Panc1 (cell line): ENCODE results near the gene FSTL4. TPM values are rescaled to one million over a fixed set of nuclear protein-coding genes. Genes with fewer than 3 reads are reported as not detected.
A peak's percentile ranks its signal among the peaks of the same experiment; 100 is the strongest.

ENCODE experiments used
- ATAC-seq: fragments of 200-7000 bp; cut with Tn5 transposase; 2 replicates; pipeline ENCODE4 v1.9.1; 2020; ENCODE audit warnings: mild to moderate bottlenecking, moderate library complexity
- BruUV-seq: library from RNA; stranded (reverse); fragments of 400-500 nt; replicated peaks from 2 replicates; lab custom pipeline; 2021; lab: Mats Ljungman, UMichigan
- CTCF ChIA-PET: fragments of 300-600 bp; sonication (Branson Sonifier 250); formaldehyde crosslinking; loops from one replicate; lab custom pipeline; 2022; ENCODE audit warnings: antibody characterized with exemption; lab: Charles Lee
- POLR2A ChIA-PET: fragments of 300-600 bp; sonication (Branson Sonifier 250); formaldehyde crosslinking; loops from one replicate; lab custom pipeline; 2022; ENCODE audit warnings: antibody characterized with exemption; lab: Charles Lee
- DNase-seq: peaks from one replicate; pipeline ENCODE4 v3.0.0-alpha.2; 2010; ENCODE audit warnings: low read depth, low spot score
- H3K27ac ChIP-seq: 2 replicates; pipeline ENCODE4 v1.5.1; 2011; ENCODE audit warnings: mild to moderate bottlenecking, low read length, inconsistent platforms
- H3K27me3 ChIP-seq: fragments of 200-500 bp; sonication (Bioruptor generic); 2 replicates; pipeline ENCODE4 v1.6.0; 2014; ENCODE audit warnings: low read length, inconsistent platforms; ENCODE audit not compliant: control insufficient read depth, insufficient read depth
- H3K36me3 ChIP-seq: fragments of 200-500 bp; sonication (Bioruptor generic); 2 replicates; pipeline ENCODE4 v1.5.1; 2014; ENCODE audit warnings: inconsistent platforms, mild to moderate bottlenecking, low read length, moderate library complexity; ENCODE audit not compliant: control insufficient read depth, insufficient read depth
- H3K4me1 ChIP-seq: 2 replicates; pipeline ENCODE4 v1.5.1; 2011; ENCODE audit warnings: inconsistent platforms, mild to moderate bottlenecking, low read length, moderate library complexity; ENCODE audit not compliant: control insufficient read depth, insufficient read depth
- H3K4me3 ChIP-seq, 2 experiments: 2 replicates each; pipeline ENCODE4 v1.5.1; 2011 to 2012; ENCODE audit warnings: low read depth in 2 of 2, low read length in 2 of 2, mild to moderate bottlenecking in 2 of 2, inconsistent platforms in 1 of 2, moderate library complexity in 1 of 2
- H3K9me3 ChIP-seq: fragments of 200-500 bp; sonication (Bioruptor generic); 2 replicates; pipeline ENCODE4 v1.5.1; 2014; ENCODE audit warnings: low read depth, mild to moderate bottlenecking, inconsistent platforms, low read length, moderate library complexity; ENCODE audit not compliant: control insufficient read depth, insufficient read depth
- CTCF ChIP-seq: fragments of 450-650 bp; IDR thresholded peaks from 2 replicates; pipeline ENCODE4 v1.5.1; 2017; ENCODE audit warnings: mild to moderate bottlenecking
- POLR2AphosphoS5 ChIP-seq: IDR thresholded peaks from 2 replicates; pipeline ENCODE4 v1.6.1; 2012; ENCODE audit warnings: mild to moderate bottlenecking, low read depth, low read length, moderate library complexity
- REST ChIP-seq, 2 experiments: IDR thresholded peaks; 2 replicates each; pipeline ENCODE4 v1.6.1; 2011 to 2012; ENCODE audit warnings: low read depth in 2 of 2, control low read depth in 1 of 2, low read length in 1 of 2, mild to moderate bottlenecking in 1 of 2, moderate library complexity in 1 of 2; ENCODE audit not compliant: insufficient read depth in 1 of 2
- SIN3A ChIP-seq: IDR thresholded peaks from 2 replicates; pipeline ENCODE4 v1.6.1; 2012; ENCODE audit warnings: low read depth, mild to moderate bottlenecking, low read length, moderate library complexity, borderline replicate concordance; ENCODE audit not compliant: insufficient read depth
- TCF7L2 ChIP-seq: IDR thresholded peaks from 2 replicates; pipeline ENCODE4 v1.6.1; 2011; ENCODE audit warnings: mild to moderate bottlenecking, low read depth, low read length, inconsistent platforms
- in situ Hi-C: cut with HindIII; loops from 2 replicates; pipeline ENCODE4 v1.10.0; 2016; ENCODE audit warnings: low sequenced_read_pairs, low pct_unique_long_range_greater_than_20kb
- intact Hi-C: fragments of 100-400 bp; cut with micrococcal nuclease; formaldehyde crosslinking; loops from one replicate; pipeline ENCODE4 v1.10.0; 2022; ENCODE audit not compliant: unreplicated experiment
- total RNA-seq: library from RNA; stranded (reverse); gene quantifications from one replicate; pipeline ENCODE4 v1.2.1, GENCODE V29; 2021; ENCODE audit not compliant: unreplicated experiment

FSTL4 gene
- total RNA-seq, 1 experiment from 2014 or later, result 0.18 TPM

GRCh38 chr5:133247881-133248624, 364.3 kb downstream of the FSTL4 start:
- POLR2A ChIA-PET, result interaction anchor here (0.5 to 0.6 kb wide), 2 partner anchors 75 to 296 kb away, joined by 3 to 4 read pairs; no protein-coding TSS in a partner anchor
- Histone ChIP-seq H3K27me3 (no peaks in the 10 kb centered on the region), H3K9me3 (no peaks in the 10 kb centered on the region), H3K36me3 (no peaks in the 10 kb centered on the region), H3K4me3 (no peak overlapping the region), H3K27ac (no peak overlapping the region), H3K4me1 (peaks cover 29% of the 10 kb centered on the region)
- DNase-seq (no peak), ATAC-seq (peak; percentile 67)
- intact Hi-C loops, result loop anchor here (2.0 kb wide), 1 partner anchor 137 kb away; no protein-coding TSS in a partner anchor
- in situ Hi-C loops, result no loop called here
- TF ChIP-seq TCF7L2 (no peak), REST (IDR thresholded peaks at IDR 0.05; ENCODE audit: insufficient read depth in 1 of 2, low read depth in 2 of 2, low read length in 1 of 2) (no peak), SIN3A (no peak), CTCF (peak; percentile 89), POLR2AphosphoS5 (no peak)
- CTCF ChIA-PET, result interaction anchor here (0.6 to 1.0 kb wide), 2 partner anchors 132 to 138 kb away, joined by 4 to 5 read pairs; no protein-coding TSS in a partner anchor
- no TSS peak for BruUV-seq

- ATAC-seq (no peak), DNase-seq (no peak)
- ChIA-PET POLR2A (interaction anchor here (0.5 kb wide), 1 partner anchor 295 kb away, joined by 4 read pairs; no protein-coding TSS in a partner anchor), CTCF (interaction anchor here (0.6 to 1.0 kb wide), 2 partner anchors 40 to 131 kb away, joined by 3 to 4 read pairs; no protein-coding TSS in a partner anchor)
- Histone ChIP-seq H3K27me3 (no peaks in the 10 kb centered on the region), H3K9me3 (no peaks in the 10 kb centered on the region), H3K27ac (peak overlapping the region; percentile 39; the same call in 1 of the 2 replicates), H3K4me3 (no peak overlapping the region), H3K36me3 (no peaks in the 10 kb centered on the region), H3K4me1 (peaks cover 29% of the 10 kb centered on the region)
- TF ChIP-seq POLR2AphosphoS5 (no peak), SIN3A (no peak), REST (IDR thresholded peaks at IDR 0.05; ENCODE audit: insufficient read depth in 1 of 2, low read depth in 2 of 2, low read length in 1 of 2) (peak; percentile 61 to 71; a peak in 3 of 4 replicates)
- intact Hi-C loops (no loop called here), in situ Hi-C loops (no loop called here)
- BruUV-seq, result no TSS peak
Observed at GRCh38 chr5:133247151-133247709, 365.1 kb downstream of the FSTL4 start.
